Sigmoid colon (tissue), 7 donors: ENCODE results near the gene CFP. TPM values are rescaled to one million over a fixed set of nuclear protein-coding genes. Genes with fewer than 3 reads are reported as not detected.
"Not testable (repeated sequence)": the region's sequence is repeated elsewhere in the genome, so short reads cannot be mapped to it uniquely, and the experiment has no call there.

Source experiments
- DNase-seq: peaks from one replicate; pipeline ENCODE4 v3.0.0-alpha.2; 2019
- H3K27ac ChIP-seq, 4 donors: fragments of 200-600 bp; sonication (generic); one replicate each; pipeline ENCODE4 v1.5.1; 2016 to 2019; ENCODE audit warnings: mild to moderate bottlenecking in 1 of 4
- H3K27me3 ChIP-seq, 3 donors: fragments of 200-600 bp; sonication (generic); one replicate each; pipeline ENCODE4 v1.5.1; 2019; ENCODE audit warnings: mild to moderate bottlenecking in 1 of 3
- H3K36me3 ChIP-seq, 4 donors: fragments of 200-600 bp; sonication (generic); one replicate each; pipeline ENCODE4 v1.5.1; 2016 to 2019
- H3K4me1 ChIP-seq, 4 donors: fragments of 200-600 bp; sonication (generic); one replicate each; pipeline ENCODE4 v1.5.1; 2017 to 2019
- H3K4me3 ChIP-seq, 4 donors: fragments of 200-600 bp; sonication (generic); one replicate each; pipeline ENCODE4 v1.5.1; 2017 to 2019; ENCODE audit warnings: mild to moderate bottlenecking in 2 of 4, moderate library complexity in 1 of 4
- H3K9me3 ChIP-seq, 4 donors: fragments of 200-600 bp in 3 of 4; sonication (generic) in 3 of 4; one replicate each; pipeline versions ENCODE4 v1.5.1 to v1.6.1; 2013 to 2019
- EP300 ChIP-seq, 4 donors: sonication (generic); formaldehyde crosslinking; IDR thresholded peaks; one replicate each; pipeline ENCODE4 v1.6.1; 2017; ENCODE audit warnings: antibody characterized with exemption in 4 of 4
- POLR2A ChIP-seq, 2 donors: fragments of 450-650 bp; IDR thresholded peaks; one replicate each; pipeline ENCODE4 v1.6.1; 2016; ENCODE audit warnings: antibody characterized with exemption in 2 of 2, mild to moderate bottlenecking in 2 of 2, moderate library complexity in 2 of 2
- POLR2AphosphoS5 ChIP-seq, 4 donors: sonication (generic); formaldehyde crosslinking; IDR thresholded peaks; one replicate each; pipeline ENCODE4 v1.6.1; 2017; ENCODE audit warnings: antibody characterized with exemption in 4 of 4
- WGBS, 2 donors: extraction: QIAGEN DNeasy Blood & Tissue Kit; methylation state at CpG; one replicate each; pipeline ENCODE4 v1.1.7; 2013; 5-methylcytosine and 5-hydroxymethylcytosine counted together
- intact Hi-C: fragments of 100-400 bp; cut with DNase I; formaldehyde crosslinking; loops from one replicate; pipeline ENCODE4 v1.15.1; 2023
- polyA plus RNA-seq, 3 donors: library from polyadenylated mRNA; stranded (reverse); fragments of 200-250 nt; gene quantifications; one replicate each; pipeline ENCODE4 v1.2.3, GENCODE V29; 2013
- total RNA-seq, 4 donors: library from RNA; depleted of rRNA; stranded (reverse); fragments of >200 nt; gene quantifications; one replicate each; pipeline ENCODE4 v1.1.0, GENCODE V29; 2016
- TF ChIP-seq, protein P1 (sequence below), 4 experiments: fragments of 450-650 bp in 3 of 4; fragments of 200-600 bp in 1 of 4; IDR thresholded peaks; one replicate each; pipeline ENCODE4 v1.5.1; 2016 to 2019; ENCODE audit warnings: antibody characterized with exemption in 4 of 4, mild to moderate bottlenecking in 3 of 4, moderate library complexity in 2 of 4
- donor health status: healthy with polysubstance abuse.
- donor health status: Bipolar disorder and iron deficiency.
- donor health status: healthy.

Gene CFP
- 10 to 100 TPM in 3 of 4 donors, 1 to 10 TPM in 1; 6.1 to 14.3 (median 10.9) TPM for total RNA-seq
- 1 to 10 TPM; 3.0 to 7.0 (median 4.4) TPM for polyA plus RNA-seq

- peak within 1 kb of the TSS in 1 of 4 donors; percentile 16 for H3K4me3 ChIP-seq
- no peaks in the 10 kb centered on the region for H3K9me3 ChIP-seq
- H3K27me3 ChIP-seq: no peaks in the 10 kb centered on the region
- no peaks in the 10 kb centered on the region for H3K4me1 ChIP-seq
- no peak for TF ChIP-seq POLR2A (IDR thresholded peaks at IDR 0.05)
- TF ChIP-seq, protein P1, sequence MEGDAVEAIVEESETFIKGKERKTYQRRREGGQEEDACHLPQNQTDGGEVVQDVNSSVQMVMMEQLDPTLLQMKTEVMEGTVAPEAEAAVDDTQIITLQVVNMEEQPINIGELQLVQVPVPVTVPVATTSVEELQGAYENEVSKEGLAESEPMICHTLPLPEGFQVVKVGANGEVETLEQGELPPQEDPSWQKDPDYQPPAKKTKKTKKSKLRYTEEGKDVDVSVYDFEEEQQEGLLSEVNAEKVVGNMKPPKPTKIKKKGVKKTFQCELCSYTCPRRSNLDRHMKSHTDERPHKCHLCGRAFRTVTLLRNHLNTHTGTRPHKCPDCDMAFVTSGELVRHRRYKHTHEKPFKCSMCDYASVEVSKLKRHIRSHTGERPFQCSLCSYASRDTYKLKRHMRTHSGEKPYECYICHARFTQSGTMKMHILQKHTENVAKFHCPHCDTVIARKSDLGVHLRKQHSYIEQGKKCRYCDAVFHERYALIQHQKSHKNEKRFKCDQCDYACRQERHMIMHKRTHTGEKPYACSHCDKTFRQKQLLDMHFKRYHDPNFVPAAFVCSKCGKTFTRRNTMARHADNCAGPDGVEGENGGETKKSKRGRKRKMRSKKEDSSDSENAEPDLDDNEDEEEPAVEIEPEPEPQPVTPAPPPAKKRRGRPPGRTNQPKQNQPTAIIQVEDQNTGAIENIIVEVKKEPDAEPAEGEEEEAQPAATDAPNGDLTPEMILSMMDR (IDR thresholded peaks at IDR 0.05): no peak
- TF ChIP-seq POLR2AphosphoS5 (IDR thresholded peaks at IDR 0.05): no peak
- no peak for TF ChIP-seq EP300 (IDR thresholded peaks at IDR 0.05)
- H3K27ac ChIP-seq: no peak within 1 kb of the TSS
- intact Hi-C loops: no loop called here
- DNase-seq: no peak
- H3K36me3 ChIP-seq: no peaks in the 10 kb centered on the region
- WGBS, 2 donors: 40 to 81% methylated on average over 14 of the region's 14 CpGs
Observed at GRCh38 chrX:47629419-47630200, at the start of gene CFP. TSS of gene CFP (minus strand) at chrX:47629930. CDS start at chrX:47629844, 86 bp downstream.

DNA sequence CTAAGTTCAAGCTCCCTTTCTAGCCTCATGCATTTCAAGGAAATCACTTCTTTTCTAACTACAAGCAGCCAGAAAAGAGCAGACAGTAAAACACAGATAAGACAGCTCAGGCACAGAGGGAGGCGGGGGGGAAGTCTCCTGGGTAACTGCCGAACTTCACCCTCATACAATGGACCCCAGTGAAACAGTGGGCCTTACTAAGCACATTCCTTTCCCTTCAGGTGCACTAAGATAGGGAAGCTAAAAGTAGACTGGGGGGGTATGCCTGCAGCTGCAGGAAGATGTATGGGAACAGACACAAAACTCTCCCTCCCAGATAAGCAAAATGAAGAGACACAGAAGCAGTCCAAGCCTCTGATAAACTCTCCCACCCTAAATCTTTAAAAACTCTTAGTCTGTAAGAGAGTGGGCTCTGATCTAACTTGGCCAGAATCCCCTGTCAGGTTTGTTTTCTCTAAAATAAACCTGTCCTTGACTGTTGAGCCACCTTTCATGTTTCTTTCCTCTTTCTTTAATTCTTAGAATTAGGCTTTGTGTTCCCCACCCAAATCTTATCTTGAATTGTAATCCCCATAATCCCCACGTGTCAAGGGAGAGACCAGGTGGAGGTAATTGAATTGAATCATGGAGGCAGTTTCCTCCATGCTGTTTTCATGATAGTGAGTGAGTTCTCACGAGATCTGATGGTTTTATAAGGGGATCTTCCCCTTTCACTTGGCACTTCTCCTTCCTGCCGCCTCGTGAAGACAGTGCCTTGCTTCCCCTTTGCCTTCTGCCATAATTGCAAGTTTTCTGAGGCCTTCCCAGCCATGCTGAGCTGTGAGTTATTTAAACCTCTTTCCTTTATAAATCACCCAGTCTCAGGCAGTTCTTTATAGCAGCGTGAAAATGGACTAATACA is 46.5 kb upstream of the CFP start:
- H3K4me3 ChIP-seq, H3K9me3 ChIP-seq, H3K27ac ChIP-seq, intact Hi-C loops, DNase-seq, H3K4me1 ChIP-seq, H3K36me3 ChIP-seq, H3K27me3 ChIP-seq: not testable (repeated sequence)
- WGBS, 2 donors: 67 to 71% methylated on average over 7 of the region's 7 CpGs

GRCh38 chrX:47674776-47675175 is 45.0 kb upstream of the CFP start:
- DNase-seq: no peak
- WGBS, 2 donors: 88 to 90% methylated on average over 5 of the region's 5 CpGs
- Histone ChIP-seq H3K4me3 (no peak overlapping the region), H3K27me3 (no peaks in the 10 kb centered on the region), H3K9me3 (no peaks in the 10 kb centered on the region), H3K36me3 (no peaks in the 10 kb centered on the region), H3K27ac (no peak overlapping the region), H3K4me1 (no peaks in the 10 kb centered on the region)
- intact Hi-C loops: no loop called here
- TF ChIP-seq POLR2A (IDR thresholded peaks at IDR 0.05): no peak
- TF ChIP-seq EP300 (IDR thresholded peaks at IDR 0.05): no peak
- TF ChIP-seq, protein P1 (IDR thresholded peaks at IDR 0.05): no peak
- TF ChIP-seq POLR2AphosphoS5 (IDR thresholded peaks at IDR 0.05): no peak

GRCh38 chrX:47665797-47666196 is 36.1 kb upstream of the CFP start:
- DNase-seq, H3K27me3 ChIP-seq, H3K9me3 ChIP-seq, H3K27ac ChIP-seq, H3K36me3 ChIP-seq, intact Hi-C loops, H3K4me3 ChIP-seq, H3K4me1 ChIP-seq: not testable (repeated sequence)
- WGBS, 2 donors: 90 to 94% methylated on average over 4 of the region's 4 CpGs

- intact Hi-C loops: no loop called here
- Histone ChIP-seq H3K9me3 (no peaks in the 10 kb centered on the region), H3K36me3 (no peaks in the 10 kb centered on the region), H3K4me1 (no peaks in the 10 kb centered on the region), H3K4me3 (no peak overlapping the region), H3K27ac (no peak overlapping the region), H3K27me3 (no peaks in the 10 kb centered on the region)
- TF ChIP-seq POLR2AphosphoS5 (IDR thresholded peaks at IDR 0.05): no peak
- no peak for TF ChIP-seq POLR2A (IDR thresholded peaks at IDR 0.05)
- no peak for TF ChIP-seq EP300 (IDR thresholded peaks at IDR 0.05)
- TF ChIP-seq, protein P1 (IDR thresholded peaks at IDR 0.05): no peak
- WGBS, 2 donors: 90 to 95% methylated on average over 5 of the region's 5 CpGs
- no peak for DNase-seq
Observed at GRCh38 chrX:47664737-47665136, 35.0 kb upstream of the CFP start.
